Activated T-helper 1 cell treated with anti-CD3 and anti-CD28 coated beads, Interleukin-12 subunit alpha, Interleukin-12 subunit beta, Interleukin-2, Interleukin-4 antibody, amounts not matched to agents 30 ng/mL and 10 ng/mL and 1 ng/mL, durations not matched to agents 14 hours and 24 hours and 36 hours (primary cell): ENCODE data around the gene RHOH. TPM values are rescaled to one million over a fixed set of nuclear protein-coding genes. Genes with fewer than 3 reads are reported as not detected.

Experiments
- DNase-seq: peaks from one replicate; pipeline ENCODE4 v3.0.0; 2021; ENCODE audit warnings: low spot score
- H3K27ac Mint-ChIP-seq: one replicate; pipeline ENCODE4 v1.8.0; 2021; ENCODE audit warnings: mild to moderate bottlenecking, mixed read lengths
- H3K27me3 Mint-ChIP-seq: one replicate; pipeline ENCODE4 v1.8.0; 2022; ENCODE audit warnings: mild to moderate bottlenecking, moderate library complexity, mixed read lengths; ENCODE audit not compliant: insufficient read depth
- H3K36me3 Mint-ChIP-seq: one replicate; pipeline ENCODE4 v1.8.0; 2021; ENCODE audit warnings: low read depth, mixed read lengths
- H3K4me1 Mint-ChIP-seq: one replicate; pipeline ENCODE4 v1.8.0; 2021; ENCODE audit warnings: low read depth, mixed read lengths
- H3K4me3 Mint-ChIP-seq: one replicate; pipeline ENCODE4 v1.8.0; 2021; ENCODE audit warnings: mild to moderate bottlenecking, moderate library complexity, mixed read lengths
- H3K9me3 Mint-ChIP-seq: one replicate; pipeline ENCODE4 v1.8.0; 2021; ENCODE audit warnings: mixed read lengths
- intact Hi-C: fragments of 100-400 bp; cut with micrococcal nuclease; formaldehyde crosslinking; loops from one replicate; pipeline ENCODE4 v1.15.1; 2024
- total RNA-seq: library from RNA; stranded (reverse); gene quantifications from 2 replicates; pipeline ENCODE4 v1.2.3, GENCODE V29; 2022

The RHOH gene
- total RNA-seq, 1 donor from 2014 or later = 105 TPM

DNA sequence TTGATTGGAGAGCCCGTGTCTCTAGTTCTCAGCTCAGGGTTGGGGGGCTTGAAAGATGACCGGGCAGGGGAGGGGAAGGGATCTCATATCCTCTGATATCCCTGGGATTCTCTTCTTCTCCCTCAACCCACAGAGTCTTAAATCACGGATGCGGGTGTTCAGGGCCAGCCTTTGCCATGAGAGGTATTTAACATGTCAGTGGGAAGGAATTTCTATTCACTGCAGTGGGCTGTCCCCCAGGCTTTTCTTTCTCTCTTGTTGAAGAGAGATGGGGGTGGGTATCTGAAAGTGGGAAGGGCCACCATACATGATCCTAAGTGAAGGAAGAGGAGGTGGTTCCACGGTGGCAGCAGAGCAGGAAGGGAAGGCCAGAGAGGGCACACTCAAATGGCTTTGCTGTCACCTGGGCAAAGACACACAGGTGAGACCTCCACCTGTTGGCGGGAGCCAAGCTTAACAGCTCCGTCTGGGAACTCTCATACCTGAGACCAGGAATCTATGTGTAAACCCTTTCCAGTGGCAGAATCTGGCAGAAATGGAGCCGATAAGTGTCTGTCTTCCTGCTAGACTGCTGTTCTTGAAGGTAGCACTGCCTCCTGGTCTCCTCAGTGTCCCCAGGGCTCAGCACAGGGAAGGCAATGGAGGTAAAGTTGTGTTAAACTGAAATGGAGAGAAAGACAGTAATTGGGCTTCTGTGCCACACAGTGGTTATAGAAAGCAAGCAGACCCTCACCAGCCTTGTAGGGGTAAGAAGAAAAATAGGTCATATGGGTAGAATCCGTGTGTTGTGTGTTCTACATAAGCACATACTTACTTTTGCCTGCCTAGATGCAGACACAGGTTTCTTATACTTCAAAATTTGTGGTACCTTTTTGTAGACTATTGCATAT is 49.4 kb downstream of the RHOH start:
- Mint-ChIP-seq H3K4me1 (peaks cover 78% of the 10 kb centered on the region), H3K9me3 (peaks cover under 1% of the 10 kb centered on the region), H3K27ac (peak overlapping the region; percentile 94), H3K27me3 (no peaks in the 10 kb centered on the region), H3K4me3 (peak overlapping the region; percentile 79), H3K36me3 (peaks cover 63% of the 10 kb centered on the region)
- DNase-seq = no peak
- intact Hi-C loops = no loop called here

DNA sequence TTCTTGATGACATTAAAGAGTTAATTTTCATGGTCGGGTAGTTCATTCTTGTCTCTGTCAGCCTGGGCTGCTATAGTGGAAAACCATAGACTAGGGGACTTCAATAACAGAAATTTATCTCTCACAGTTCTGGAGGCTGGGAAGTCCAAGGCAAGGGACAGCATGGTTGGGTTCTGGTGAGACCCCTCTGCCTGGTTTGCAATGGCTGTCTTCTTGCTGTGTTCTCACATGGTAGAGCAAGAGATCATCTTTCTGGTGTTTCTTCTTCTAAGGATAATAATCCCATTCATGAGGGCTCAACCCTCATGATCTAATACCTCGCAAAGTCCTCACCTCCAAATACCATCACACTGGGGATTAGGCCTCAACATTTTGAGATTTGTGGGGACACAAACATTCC is 50.1 kb downstream of the RHOH start:
- Mint-ChIP-seq H3K4me1 (peaks cover 77% of the 10 kb centered on the region), H3K27me3 (no peaks in the 10 kb centered on the region), H3K27ac (peak overlapping the region; percentile 94), H3K36me3 (peaks cover 59% of the 10 kb centered on the region), H3K9me3 (peaks cover 5% of the 10 kb centered on the region), H3K4me3 (peak overlapping the region; percentile 51)
- intact Hi-C loops = no loop called here
- DNase-seq = no peak

DNA sequence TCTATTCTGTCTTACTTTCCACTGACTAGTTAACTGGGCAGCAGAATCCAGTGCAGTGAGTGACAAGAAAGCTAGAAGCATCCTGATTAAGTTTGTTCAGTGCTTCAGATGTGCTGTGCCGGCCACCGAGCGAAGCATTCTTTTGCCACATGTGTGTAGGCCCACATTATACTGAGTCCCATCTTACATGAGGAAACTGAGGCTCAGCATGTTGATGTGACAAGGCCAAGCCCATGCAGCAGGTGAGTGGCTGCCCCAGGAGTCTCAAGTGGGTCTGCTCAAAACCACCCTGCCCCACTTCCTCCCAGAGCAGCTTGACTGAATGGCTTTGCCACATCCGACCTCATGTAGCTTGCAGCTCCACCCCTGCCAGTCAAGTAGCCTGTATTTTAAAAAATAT is 50.5 kb downstream of the RHOH start:
- Mint-ChIP-seq H3K4me1 (peaks cover 73% of the 10 kb centered on the region), H3K27me3 (no peaks in the 10 kb centered on the region), H3K9me3 (peaks cover 5% of the 10 kb centered on the region), H3K36me3 (peaks cover 57% of the 10 kb centered on the region), H3K4me3 (peak overlapping the region; percentile 51), H3K27ac (peak overlapping the region; percentile 94)
- peak; percentile 45 for DNase-seq
- intact Hi-C loops = no loop called here

DNA sequence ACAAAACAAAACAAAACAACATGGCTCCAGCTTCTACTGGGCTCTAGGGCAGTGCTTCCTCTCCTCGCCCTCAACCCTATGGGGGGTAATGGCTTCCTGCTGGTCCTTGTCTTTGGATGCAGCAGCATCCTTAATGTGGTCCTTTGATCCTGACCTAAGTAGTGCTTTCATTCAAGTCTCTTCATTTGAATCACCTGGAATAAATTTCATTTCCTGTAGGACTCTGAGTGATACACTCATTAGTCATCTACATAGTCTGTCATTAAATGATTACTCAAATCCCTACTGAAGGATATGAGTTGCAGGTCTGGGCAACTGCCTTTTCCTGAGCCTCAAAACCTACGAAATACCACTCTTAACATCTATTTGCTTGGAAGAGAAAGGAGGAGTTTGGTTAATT is 54.5 kb downstream of the RHOH start:
- Mint-ChIP-seq H3K36me3 (peaks cover 22% of the 10 kb centered on the region), H3K27ac (peak overlapping the region; percentile 57), H3K9me3 (peaks cover 5% of the 10 kb centered on the region), H3K4me3 (no peak overlapping the region), H3K4me1 (peaks cover 64% of the 10 kb centered on the region), H3K27me3 (no peaks in the 10 kb centered on the region)
- no peak for DNase-seq
- intact Hi-C loops = loop anchor here (1.0 to 10.0 kb wide), 9 partner anchors 9 to 183 kb away; no protein-coding TSS in a partner anchor

DNA sequence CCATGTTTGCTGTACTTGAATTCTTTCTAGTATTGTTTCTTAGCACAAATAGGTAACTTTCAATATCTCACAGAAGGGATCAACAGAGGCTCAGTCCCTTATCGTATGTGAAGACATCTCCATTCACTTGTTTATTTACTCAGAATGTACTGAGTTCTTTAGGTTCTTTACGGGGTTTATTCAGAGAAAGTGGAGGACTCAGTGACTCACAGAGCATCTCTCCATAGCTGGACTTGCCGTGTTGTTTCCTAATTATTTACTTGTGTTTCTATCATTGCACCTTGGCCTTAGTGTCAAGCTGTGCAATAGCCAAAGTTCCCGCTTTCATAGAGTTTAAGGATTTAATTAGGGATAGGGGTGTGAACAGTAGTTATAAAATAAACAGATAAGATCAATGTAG is 57.1 kb downstream of the RHOH start:
- Mint-ChIP-seq H3K9me3 (peaks cover 5% of the 10 kb centered on the region), H3K4me3 (peak overlapping the region; percentile 45), H3K27ac (peak overlapping the region; percentile 93), H3K27me3 (no peaks in the 10 kb centered on the region), H3K4me1 (peaks cover 69% of the 10 kb centered on the region), H3K36me3 (peaks cover 9% of the 10 kb centered on the region)
- DNase-seq = no peak
- intact Hi-C loops = loop anchor here (2.0 to 10.0 kb wide), 2 partner anchors 15 to 181 kb away; no protein-coding TSS in a partner anchor

DNA sequence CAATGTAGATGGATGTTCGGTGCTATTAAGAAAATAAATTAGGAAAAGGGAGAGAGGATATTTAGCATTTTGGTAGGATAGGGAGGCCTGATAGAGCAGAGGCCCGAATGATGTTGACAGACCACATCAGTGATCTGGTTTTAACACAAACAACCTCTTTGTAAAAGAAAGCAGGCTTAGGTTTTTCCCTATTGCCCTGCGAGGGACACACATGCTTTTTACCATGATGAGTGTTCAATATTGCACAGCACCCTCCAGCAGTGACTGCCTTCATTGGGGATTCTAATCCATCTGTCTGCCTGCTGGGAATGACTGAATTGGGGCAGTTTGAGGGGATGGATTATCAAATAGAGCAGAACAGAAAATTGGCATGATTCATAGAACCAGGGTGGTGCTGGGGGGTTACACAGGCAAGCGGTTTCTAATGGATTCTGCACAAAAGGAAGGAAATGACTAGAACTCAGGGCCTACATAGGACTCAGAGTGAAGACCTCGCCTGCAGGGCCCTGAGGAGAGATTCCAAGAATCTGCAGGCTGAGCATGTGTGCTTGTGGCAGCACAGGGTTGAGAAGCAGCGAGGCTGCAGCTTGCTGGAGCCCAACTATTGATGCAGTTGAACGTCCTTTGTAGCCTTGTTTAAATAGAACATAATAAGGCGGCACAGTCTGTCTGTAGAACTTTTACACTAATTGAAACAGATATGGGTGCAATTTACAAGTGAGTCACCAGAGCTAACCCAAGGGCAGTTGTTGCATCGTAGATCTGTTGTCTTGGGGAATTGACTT is 58.0 kb downstream of the RHOH start:
- DNase-seq = no peak
- Mint-ChIP-seq H3K27me3 (no peaks in the 10 kb centered on the region), H3K4me3 (peak overlapping the region; percentile 45), H3K9me3 (peaks cover 5% of the 10 kb centered on the region), H3K27ac (peak overlapping the region; percentile 93), H3K4me1 (peaks cover 71% of the 10 kb centered on the region), H3K36me3 (peaks cover 7% of the 10 kb centered on the region)
- intact Hi-C loops = loop anchor here (1.0 to 10.0 kb wide), 5 partner anchors 16 to 180 kb away; no protein-coding TSS in a partner anchor

DNA sequence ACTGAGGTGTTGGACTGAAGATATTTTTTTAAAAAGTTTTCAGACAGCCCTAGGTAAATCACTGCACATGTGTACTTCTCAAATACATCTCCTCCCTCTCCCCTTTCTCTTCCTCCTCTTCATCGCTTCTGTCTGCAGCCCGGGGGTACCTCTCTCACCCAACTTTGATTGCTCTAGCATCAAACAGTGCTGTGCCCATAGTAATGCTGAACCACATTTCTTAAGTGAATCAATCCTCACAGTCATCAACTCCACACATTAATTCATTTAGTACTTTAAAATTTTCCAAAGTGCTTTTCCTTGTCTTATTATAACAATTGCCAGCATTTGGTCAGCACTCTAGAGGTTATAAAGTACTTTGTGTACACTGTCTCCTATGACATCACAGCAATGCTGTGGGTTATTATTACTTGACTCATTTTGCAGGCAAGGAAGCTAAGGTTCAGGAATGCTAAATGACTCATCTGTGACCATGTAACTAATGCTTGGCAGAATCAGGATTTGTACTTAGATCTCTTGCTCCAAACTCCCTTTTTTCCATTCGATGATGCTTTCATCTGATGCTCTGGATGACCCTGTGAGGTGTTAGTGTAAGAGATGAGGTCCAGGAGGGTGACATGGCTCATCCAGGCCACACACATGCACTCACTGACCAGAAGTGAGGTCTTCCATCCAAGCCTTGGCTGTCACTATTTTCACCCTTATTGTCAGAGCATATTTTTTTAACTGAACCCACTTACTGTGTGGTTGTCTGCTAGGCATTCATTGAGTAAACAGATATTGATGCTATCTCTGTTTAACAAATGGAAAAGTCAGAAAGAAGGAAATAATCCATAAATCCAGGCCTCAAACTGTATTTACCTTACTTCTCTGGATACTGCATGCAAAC is 58.8 kb downstream of the RHOH start:
- Mint-ChIP-seq H3K36me3 (peaks cover 7% of the 10 kb centered on the region), H3K4me3 (peak overlapping the region; percentile 42), H3K4me1 (peaks cover 67% of the 10 kb centered on the region), H3K9me3 (peaks cover 5% of the 10 kb centered on the region), H3K27ac (peak overlapping the region; percentile 93), H3K27me3 (no peaks in the 10 kb centered on the region)
- intact Hi-C loops = loop anchor here (1.0 to 10.0 kb wide), 6 partner anchors 10 to 179 kb away; no protein-coding TSS in a partner anchor
- DNase-seq = no peak

DNA sequence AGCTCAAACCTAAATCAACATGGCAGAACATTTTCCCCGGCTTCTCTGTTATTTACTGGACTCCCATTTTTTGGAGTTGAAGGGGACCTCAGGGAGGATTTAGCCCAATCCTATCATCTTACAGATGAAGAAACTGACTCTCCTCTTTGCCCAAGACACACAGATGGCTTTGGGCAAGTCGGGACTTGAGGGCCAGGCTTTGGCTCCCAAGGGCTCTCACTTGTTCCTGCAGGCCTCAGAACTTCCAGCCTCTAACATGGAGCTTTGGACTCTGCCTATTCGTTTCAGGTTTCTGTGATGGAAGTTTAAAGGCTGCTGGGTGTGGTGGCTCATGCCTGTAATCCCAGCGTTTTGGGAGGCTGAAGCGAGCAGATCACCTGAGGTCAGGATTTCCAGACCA is 59.5 kb downstream of the RHOH start:
- Mint-ChIP-seq H3K4me3 (no peak overlapping the region), H3K4me1 (peaks cover 65% of the 10 kb centered on the region), H3K9me3 (peaks cover 4% of the 10 kb centered on the region), H3K27me3 (no peaks in the 10 kb centered on the region), H3K27ac (peak overlapping the region; percentile 93), H3K36me3 (peaks cover 6% of the 10 kb centered on the region)
- no peak for DNase-seq
- intact Hi-C loops = loop anchor here (1.0 to 10.0 kb wide), 2 partner anchors 9 to 178 kb away; no protein-coding TSS in a partner anchor

DNA sequence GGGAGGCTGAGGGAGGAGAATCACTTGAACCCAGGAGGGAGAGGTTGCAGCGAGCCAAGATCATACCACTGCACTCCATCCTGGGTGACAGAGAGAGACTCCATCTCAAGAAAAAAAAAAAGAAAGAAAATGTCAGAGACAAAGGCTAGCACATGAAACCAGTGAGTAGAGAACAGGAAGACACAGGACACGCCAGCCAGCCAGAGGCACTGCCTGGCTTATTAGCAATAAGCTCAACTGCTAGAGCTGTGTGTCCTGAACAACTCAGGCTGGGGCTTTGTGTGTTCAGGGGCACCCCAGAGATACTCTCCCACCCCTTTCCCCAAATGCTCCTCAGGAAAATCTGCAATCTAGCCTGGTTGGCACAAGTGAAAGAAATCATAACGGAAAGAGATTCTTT is 60.0 kb downstream of the RHOH start:
- intact Hi-C loops = loop anchor here (1.0 to 10.0 kb wide), 2 partner anchors 8 to 178 kb away; no protein-coding TSS in a partner anchor
- DNase-seq = no peak
- Mint-ChIP-seq H3K36me3 (peaks cover 3% of the 10 kb centered on the region), H3K4me1 (peaks cover 60% of the 10 kb centered on the region), H3K27ac (peak overlapping the region; percentile 93), H3K9me3 (no peaks in the 10 kb centered on the region), H3K27me3 (no peaks in the 10 kb centered on the region), H3K4me3 (no peak overlapping the region)

DNA sequence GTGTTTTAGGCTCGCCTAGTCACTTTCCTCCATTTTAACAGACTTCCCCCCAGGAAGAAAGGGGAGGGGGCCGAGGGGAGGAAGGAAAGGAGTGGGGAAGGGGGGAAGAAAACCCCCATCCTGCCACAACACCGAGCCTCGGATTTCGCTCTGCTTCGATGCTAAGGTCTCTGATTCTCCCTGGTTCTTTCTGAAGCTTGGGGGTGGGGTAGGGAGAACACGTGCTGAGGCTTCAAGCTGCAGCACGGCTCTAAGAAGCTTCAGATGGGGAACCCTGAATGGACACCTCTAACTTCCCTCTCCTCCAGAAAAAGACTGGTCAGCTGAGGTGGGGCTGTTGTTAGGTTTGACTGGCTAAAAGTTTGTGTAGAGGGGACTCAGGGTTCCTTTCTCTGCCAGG is 61.8 kb downstream of the RHOH start:
- no peak for DNase-seq
- Mint-ChIP-seq H3K27me3 (no peaks in the 10 kb centered on the region), H3K27ac (peak overlapping the region; percentile 49), H3K36me3 (peaks cover 3% of the 10 kb centered on the region), H3K4me3 (peak overlapping the region; percentile 42), H3K9me3 (no peaks in the 10 kb centered on the region), H3K4me1 (peaks cover 63% of the 10 kb centered on the region)
- intact Hi-C loops = loop anchor here (10.0 kb wide), 1 partner anchor 176 kb away; no protein-coding TSS in a partner anchor

DNA sequence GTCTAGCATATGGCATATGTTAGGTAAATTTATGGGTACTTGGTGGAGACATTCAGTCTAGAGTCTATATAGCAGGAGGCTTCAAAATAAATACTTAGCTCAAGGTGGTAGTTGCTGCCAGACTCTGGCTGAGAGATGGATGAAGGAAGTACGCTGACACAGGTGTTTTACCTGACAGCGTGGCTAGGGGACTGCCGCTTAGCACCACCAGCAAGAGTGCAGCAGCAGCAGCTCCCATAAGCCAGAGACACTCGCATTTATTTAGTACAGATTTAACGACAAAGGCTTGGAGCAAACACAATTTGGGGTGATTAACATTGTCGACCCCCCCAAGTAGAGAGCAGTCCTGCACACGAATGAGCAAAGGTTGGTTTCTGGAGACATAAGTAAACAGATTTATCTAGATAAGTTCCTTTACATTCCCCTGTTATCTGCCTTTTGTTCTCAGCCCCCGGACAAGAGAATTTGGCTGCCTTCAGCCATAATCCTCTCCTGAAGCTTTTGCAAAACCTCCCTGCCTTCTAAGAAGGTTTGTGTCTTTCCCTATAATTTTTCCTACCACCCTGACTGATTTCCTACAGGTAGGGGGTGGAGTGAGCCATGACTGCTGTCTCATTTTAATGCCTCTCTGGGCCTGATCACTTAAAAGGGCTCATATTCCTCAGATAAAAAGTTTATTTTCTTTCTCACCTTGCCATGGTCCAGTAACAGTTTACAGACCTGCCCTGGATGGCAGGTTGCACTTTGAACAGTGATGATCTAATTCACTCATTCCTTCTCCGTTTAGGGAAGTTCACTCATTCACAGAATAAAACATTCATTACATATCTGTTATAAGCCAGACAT is 64.6 kb downstream of the RHOH start:
- no peaks in the 10 kb centered on the region for H3K9me3 Mint-ChIP-seq
- H3K27me3 Mint-ChIP-seq = no peaks in the 10 kb centered on the region
- intact Hi-C loops = no loop called here
- H3K4me3 Mint-ChIP-seq = no peak overlapping the region
- peaks cover 3% of the 10 kb centered on the region for H3K36me3 Mint-ChIP-seq
- no peak overlapping the region for H3K27ac Mint-ChIP-seq
- DNase-seq = no peak
- peaks cover 62% of the 10 kb centered on the region for H3K4me1 Mint-ChIP-seq
